ENCODE measurements around the gene CPO.

- TF ChIP-seq CTCF (IDR thresholded peaks at IDR 0.05) (no peak), POLR2A (IDR thresholded peaks at IDR 0.05) (no peak), EP300 (IDR thresholded peaks at IDR 0.05) (no peak)
These were observed 3.5 kb downstream of the CPO start for GRCh38 chr2:206942592-206943478.
